OCI-LY3 (cell line): Measurements from ENCODE around the gene B3GALNT2.

ENCODE experiments used
- CTCF ChIP-seq: fragments of 200-600, 300-600 bp; sonication (generic); IDR thresholded peaks from 2 replicates; pipeline ENCODE4 v1.5.1; 2014; ENCODE audit warnings: antibody characterized with exemption, low read length, low read depth
- EZH2phosphoT487 ChIP-seq: fragments of 200-600 bp; shearing (Covaris generic); IDR thresholded peaks from 2 replicates; pipeline ENCODE4 v1.6.1; 2018; ENCODE audit warnings: antibody characterized with exemption, mixed run types, low read depth

DNA sequence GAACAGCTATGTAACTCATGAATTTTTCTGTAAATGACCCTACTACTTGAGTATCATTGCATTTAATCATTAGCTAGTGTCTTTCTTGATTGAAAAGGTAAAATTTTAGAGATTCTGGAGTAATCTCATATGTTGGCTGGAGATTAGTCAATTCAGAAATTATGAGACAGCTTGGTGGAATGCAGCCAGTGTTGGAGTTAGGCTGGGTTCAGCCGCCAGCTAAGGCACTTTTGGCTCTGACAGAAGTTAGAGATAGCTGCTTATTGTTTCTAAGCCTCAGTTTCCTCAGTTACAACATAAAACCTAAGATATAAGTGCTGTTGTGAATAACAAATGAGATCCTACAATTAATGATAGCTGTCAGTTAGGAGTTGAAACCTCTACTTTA lies 87.6 kb downstream of the B3GALNT2 start:
- TF ChIP-seq CTCF (no peak), EZH2phosphoT487 (no peak)
